ENCODE measurements around the gene PALLD.

Gene PALLD

GRCh38 chr4:168498251-168498650 lies 1.4 kb downstream of the PALLD start:
- Histone ChIP-seq H3K27ac (ENCODE audit: low read depth, low read length) (no peak overlapping the region), H3K4me1 (ENCODE audit: control insufficient read depth, insufficient read depth, low read length) (peaks cover 13% of the 10 kb centered on the region; the same call in 1 of the 2 replicates), H3K9ac (ENCODE audit: low read depth, low read length) (no peak overlapping the region)

DNA sequence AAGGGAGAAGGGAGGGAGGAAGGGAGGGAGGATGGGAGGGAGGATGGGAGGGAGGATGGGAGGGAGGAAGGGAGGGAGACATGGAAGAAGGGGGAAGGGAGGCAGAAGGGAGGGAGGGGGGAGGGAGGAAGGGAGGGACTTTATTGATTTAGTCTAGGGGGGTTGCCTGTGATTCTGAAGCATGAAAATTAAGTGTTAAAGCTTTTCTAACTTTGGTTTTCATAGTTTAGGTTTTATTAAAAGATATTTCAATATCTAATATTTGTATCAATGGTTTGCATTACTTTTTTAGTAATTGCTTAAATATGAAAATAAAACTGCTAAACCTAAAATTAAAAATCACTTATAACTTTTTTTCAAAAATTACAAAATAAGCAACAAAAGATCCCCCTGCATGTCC lies 2.4 kb downstream of the PALLD start:
- Histone ChIP-seq H3K4me1 (ENCODE audit: control insufficient read depth, insufficient read depth, low read length) (peaks cover 13% of the 10 kb centered on the region; the same call in 1 of the 2 replicates), H3K27ac (ENCODE audit: low read depth, low read length) (no peak overlapping the region), H3K9me3 (ENCODE audit: control insufficient read depth, insufficient read depth, low read length) (no peaks in the 10 kb centered on the region), H3K4me3 (ENCODE audit: low read depth, low read length) (no peak overlapping the region), H3K9ac (ENCODE audit: low read depth, low read length) (no peak overlapping the region), H3K36me3 (ENCODE audit: control insufficient read depth, insufficient read depth, low read length) (no peaks in the 10 kb centered on the region), H3K27me3 (ENCODE audit: control insufficient read depth, insufficient read depth, low read length) (no peaks in the 10 kb centered on the region)

More at GRCh38 chr4:168498251-168498650, 1.4 kb downstream of the PALLD start:
- Histone ChIP-seq H3K27me3 (ENCODE audit: control insufficient read depth, insufficient read depth, low read length) (no peaks in the 10 kb centered on the region), H3K36me3 (ENCODE audit: control insufficient read depth, insufficient read depth, low read length) (no peaks in the 10 kb centered on the region), H3K9me3 (ENCODE audit: control insufficient read depth, insufficient read depth, low read length) (no peaks in the 10 kb centered on the region), H3K4me3 (ENCODE audit: low read depth, low read length) (no peak overlapping the region)

- H3K4me1 ChIP-seq (ENCODE audit: control insufficient read depth, insufficient read depth, low read length) = peaks cover 13% of the 10 kb centered on the region; the same call in 1 of the 2 replicates
- H3K9me3 ChIP-seq (ENCODE audit: control insufficient read depth, insufficient read depth, low read length) = no peaks in the 10 kb centered on the region
- H3K4me3 ChIP-seq (ENCODE audit: low read depth, low read length) = no peak overlapping the region
- no peak overlapping the region for H3K9ac ChIP-seq (ENCODE audit: low read depth, low read length)
- no peaks in the 10 kb centered on the region for H3K27me3 ChIP-seq (ENCODE audit: control insufficient read depth, insufficient read depth, low read length)
- no peaks in the 10 kb centered on the region for H3K36me3 ChIP-seq (ENCODE audit: control insufficient read depth, insufficient read depth, low read length)
- no peak overlapping the region for H3K27ac ChIP-seq (ENCODE audit: low read depth, low read length)
Observed at GRCh38 chr4:168501407-168501806, 4.6 kb downstream of the PALLD start.

DNA sequence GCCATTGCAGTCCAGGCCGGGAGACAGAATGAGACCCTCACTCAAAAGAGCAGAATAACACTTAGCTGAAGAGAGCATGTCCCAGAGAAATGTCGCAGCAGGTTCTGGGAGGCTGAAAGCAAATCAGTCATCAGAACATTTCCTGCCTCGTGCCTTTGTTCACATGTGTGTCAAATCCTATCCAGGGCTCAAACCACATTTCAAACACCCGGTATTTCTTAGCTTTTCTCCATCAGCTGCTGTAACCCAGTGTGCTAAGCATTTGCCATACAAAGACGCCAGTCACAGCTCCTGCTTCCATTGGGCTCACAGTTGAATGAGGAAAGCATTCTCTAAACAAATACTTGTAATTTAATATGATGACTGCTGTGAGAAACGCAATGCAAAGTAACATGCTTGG lies 6.0 kb downstream of the PALLD start:
- Histone ChIP-seq H3K27me3 (ENCODE audit: control insufficient read depth, insufficient read depth, low read length) (no peaks in the 10 kb centered on the region), H3K4me3 (ENCODE audit: low read depth, low read length) (no peak overlapping the region), H3K36me3 (ENCODE audit: control insufficient read depth, insufficient read depth, low read length) (no peaks in the 10 kb centered on the region), H3K9me3 (ENCODE audit: control insufficient read depth, insufficient read depth, low read length) (no peaks in the 10 kb centered on the region), H3K9ac (ENCODE audit: low read depth, low read length) (no peak overlapping the region), H3K4me1 (ENCODE audit: control insufficient read depth, insufficient read depth, low read length) (peaks cover 13% of the 10 kb centered on the region; the same call in 1 of the 2 replicates), H3K27ac (ENCODE audit: low read depth, low read length) (no peak overlapping the region)

DNA sequence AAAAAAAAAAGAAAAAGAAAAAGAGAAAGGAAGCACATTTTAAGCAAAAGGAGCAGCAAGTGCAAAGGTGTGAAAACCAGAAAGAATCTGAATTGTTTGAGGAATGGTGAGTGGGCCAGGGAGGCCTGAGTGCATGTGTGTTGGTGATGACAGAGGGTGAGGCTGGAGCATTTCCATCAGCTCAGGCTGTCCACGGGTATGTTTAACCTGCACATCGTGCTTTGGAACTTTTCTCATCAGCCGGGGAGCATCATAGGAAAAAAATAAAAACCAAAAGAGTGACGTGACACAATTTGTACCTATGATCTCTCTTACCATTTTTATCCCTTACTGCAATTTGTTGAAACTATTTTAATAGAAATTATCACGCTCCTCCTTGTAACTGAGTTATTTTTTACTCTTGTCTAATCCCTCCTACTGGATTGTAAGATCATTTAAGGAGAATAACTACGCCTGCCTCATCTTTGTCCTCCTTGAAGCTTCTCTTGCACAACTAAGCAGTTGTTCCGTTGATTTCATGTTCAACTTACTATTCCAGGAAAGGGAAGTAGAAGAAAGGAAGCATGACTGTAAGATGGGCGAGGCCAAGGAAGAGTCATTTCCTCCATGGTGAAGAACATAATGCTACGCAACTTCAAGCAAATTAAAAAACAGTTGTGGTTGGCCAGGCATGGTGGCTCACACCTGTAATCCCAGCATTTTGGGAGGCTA lies 7.0 kb downstream of the PALLD start:
- no peaks in the 10 kb centered on the region for H3K27me3 ChIP-seq (ENCODE audit: control insufficient read depth, insufficient read depth, low read length)
- no peaks in the 10 kb centered on the region for H3K36me3 ChIP-seq (ENCODE audit: control insufficient read depth, insufficient read depth, low read length)
- H3K9ac ChIP-seq (ENCODE audit: low read depth, low read length) = no peak overlapping the region
- H3K4me1 ChIP-seq (ENCODE audit: control insufficient read depth, insufficient read depth, low read length) = peaks cover 13% of the 10 kb centered on the region; the same call in 1 of the 2 replicates
- H3K27ac ChIP-seq (ENCODE audit: low read depth, low read length) = no peak overlapping the region
- no peaks in the 10 kb centered on the region for H3K9me3 ChIP-seq (ENCODE audit: control insufficient read depth, insufficient read depth, low read length)
- H3K4me3 ChIP-seq (ENCODE audit: low read depth, low read length) = no peak overlapping the region

- Histone ChIP-seq H3K36me3 (ENCODE audit: control insufficient read depth, insufficient read depth, low read length) (no peaks in the 10 kb centered on the region), H3K4me1 (ENCODE audit: control insufficient read depth, insufficient read depth, low read length) (peaks cover 10% of the 10 kb centered on the region; the same call in 1 of the 2 replicates), H3K9me3 (ENCODE audit: control insufficient read depth, insufficient read depth, low read length) (no peaks in the 10 kb centered on the region), H3K4me3 (ENCODE audit: low read depth, low read length) (no peak overlapping the region), H3K27ac (ENCODE audit: low read depth, low read length) (no peak overlapping the region), H3K9ac (ENCODE audit: low read depth, low read length) (no peak overlapping the region), H3K27me3 (ENCODE audit: control insufficient read depth, insufficient read depth, low read length) (no peaks in the 10 kb centered on the region)
Observed at GRCh38 chr4:168504526-168504925, 7.7 kb downstream of the PALLD start.

GRCh38 chr4:168506014-168506413 lies 9.2 kb downstream of the PALLD start:
- Histone ChIP-seq H3K9ac (ENCODE audit: low read depth, low read length) (no peak overlapping the region), H3K4me3 (ENCODE audit: low read depth, low read length) (no peak overlapping the region), H3K4me1 (ENCODE audit: control insufficient read depth, insufficient read depth, low read length) (0 out of 2 replicates have a peak, but pooled peaks cover 5% of the 10 kb centered on the region), H3K36me3 (ENCODE audit: control insufficient read depth, insufficient read depth, low read length) (no peaks in the 10 kb centered on the region), H3K9me3 (ENCODE audit: control insufficient read depth, insufficient read depth, low read length) (no peaks in the 10 kb centered on the region), H3K27ac (ENCODE audit: low read depth, low read length) (no peak overlapping the region), H3K27me3 (ENCODE audit: control insufficient read depth, insufficient read depth, low read length) (no peaks in the 10 kb centered on the region)

- no peaks in the 10 kb centered on the region for H3K9me3 ChIP-seq (ENCODE audit: control insufficient read depth, insufficient read depth, low read length)
- 0 out of 2 replicates have a peak, but pooled peaks cover 5% of the 10 kb centered on the region for H3K4me1 ChIP-seq (ENCODE audit: control insufficient read depth, insufficient read depth, low read length)
- no peaks in the 10 kb centered on the region for H3K27me3 ChIP-seq (ENCODE audit: control insufficient read depth, insufficient read depth, low read length)
- H3K27ac ChIP-seq (ENCODE audit: low read depth, low read length) = no peak overlapping the region
- no peaks in the 10 kb centered on the region for H3K36me3 ChIP-seq (ENCODE audit: control insufficient read depth, insufficient read depth, low read length)
- no peak overlapping the region for H3K4me3 ChIP-seq (ENCODE audit: low read depth, low read length)
- no peak overlapping the region for H3K9ac ChIP-seq (ENCODE audit: low read depth, low read length)
Observed at GRCh38 chr4:168507178-168507815, 10.4 kb downstream of the PALLD start.

GRCh38 chr4:168508683-168509082 lies 11.8 kb downstream of the PALLD start:
- no peak overlapping the region for H3K27ac ChIP-seq (ENCODE audit: low read depth, low read length)
- H3K27me3 ChIP-seq (ENCODE audit: control insufficient read depth, insufficient read depth, low read length) = no peaks in the 10 kb centered on the region
- H3K36me3 ChIP-seq (ENCODE audit: control insufficient read depth, insufficient read depth, low read length) = no peaks in the 10 kb centered on the region
- H3K4me3 ChIP-seq (ENCODE audit: low read depth, low read length) = no peak overlapping the region
- H3K9me3 ChIP-seq (ENCODE audit: control insufficient read depth, insufficient read depth, low read length) = no peaks in the 10 kb centered on the region
- H3K4me1 ChIP-seq (ENCODE audit: control insufficient read depth, insufficient read depth, low read length) = no peaks in the 10 kb centered on the region
- no peak overlapping the region for H3K9ac ChIP-seq (ENCODE audit: low read depth, low read length)

GRCh38 chr4:168509786-168510185 lies 12.9 kb downstream of the PALLD start:
- no peaks in the 10 kb centered on the region for H3K36me3 ChIP-seq (ENCODE audit: control insufficient read depth, insufficient read depth, low read length)
- no peak overlapping the region for H3K4me3 ChIP-seq (ENCODE audit: low read depth, low read length)
- no peaks in the 10 kb centered on the region for H3K9me3 ChIP-seq (ENCODE audit: control insufficient read depth, insufficient read depth, low read length)
- H3K27ac ChIP-seq (ENCODE audit: low read depth, low read length) = no peak overlapping the region
- no peak overlapping the region for H3K9ac ChIP-seq (ENCODE audit: low read depth, low read length)
- no peaks in the 10 kb centered on the region for H3K4me1 ChIP-seq (ENCODE audit: control insufficient read depth, insufficient read depth, low read length)
- no peaks in the 10 kb centered on the region for H3K27me3 ChIP-seq (ENCODE audit: control insufficient read depth, insufficient read depth, low read length)

DNA sequence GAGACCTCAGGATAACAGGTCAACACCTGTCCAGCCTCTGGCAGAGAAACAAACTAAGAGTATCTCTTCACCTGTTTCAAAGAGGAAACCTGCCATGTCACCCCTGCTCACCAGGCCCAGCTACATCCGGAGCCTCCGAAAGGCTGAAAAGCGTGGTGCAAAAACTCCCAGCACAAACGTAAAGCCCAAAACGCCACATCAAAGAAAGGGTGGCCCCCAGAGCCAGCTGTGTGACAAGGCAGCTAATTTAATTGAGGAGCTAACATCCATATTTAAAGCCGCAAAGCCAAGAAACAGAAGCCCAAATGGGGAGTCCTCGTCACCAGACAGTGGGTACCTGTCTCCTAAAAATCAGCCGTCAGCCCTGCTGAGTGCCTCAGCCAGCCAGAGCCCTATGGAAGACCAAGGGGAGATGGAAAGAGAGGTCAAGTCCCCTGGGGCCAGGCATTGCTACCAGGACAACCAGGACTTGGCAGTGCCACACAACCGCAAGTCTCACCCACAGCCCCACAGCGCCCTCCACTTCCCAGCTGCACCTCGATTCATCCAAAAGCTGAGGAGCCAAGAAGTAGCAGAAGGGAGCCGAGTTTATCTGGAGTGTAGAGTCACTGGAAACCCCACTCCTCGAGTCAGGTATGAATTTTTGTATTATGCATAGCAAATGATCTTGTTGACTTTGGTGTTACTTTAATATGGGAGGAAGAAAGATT lies 15.1 kb downstream of the PALLD start:
- H3K4me3 ChIP-seq (ENCODE audit: low read depth, low read length) = no peak overlapping the region
- H3K27me3 ChIP-seq (ENCODE audit: control insufficient read depth, insufficient read depth, low read length) = no peaks in the 10 kb centered on the region
- no peak overlapping the region for H3K9ac ChIP-seq (ENCODE audit: low read depth, low read length)
- H3K27ac ChIP-seq (ENCODE audit: low read depth, low read length) = no peak overlapping the region
- no peaks in the 10 kb centered on the region for H3K36me3 ChIP-seq (ENCODE audit: control insufficient read depth, insufficient read depth, low read length)
- no peaks in the 10 kb centered on the region for H3K4me1 ChIP-seq (ENCODE audit: control insufficient read depth, insufficient read depth, low read length)
- no peaks in the 10 kb centered on the region for H3K9me3 ChIP-seq (ENCODE audit: control insufficient read depth, insufficient read depth, low read length)

Measured in HUES48 (cell line).